HG02981 (cell line): ENCODE results near the gene STK24.

Source experiments
- ATAC-seq: cut with Tn5 transposase; IDR thresholded peaks from one replicate; pipeline ENCODE4 v1.9.1; 2021; ENCODE audit warnings: mild to moderate bottlenecking, moderate library complexity; ENCODE audit not compliant: unreplicated experiment

STK24 gene

GRCh38 chr13:98535501-98536354 is 41.2 kb downstream of the STK24 start:
- ATAC-seq = no peak

- ATAC-seq = no peak
Observed at GRCh38 chr13:98534821-98535220, 42.1 kb downstream of the STK24 start.

- ATAC-seq = no peak
Observed at GRCh38 chr13:98533912-98534311, 43.0 kb downstream of the STK24 start.

- no peak for ATAC-seq
Observed at GRCh38 chr13:98532254-98532653, 44.7 kb downstream of the STK24 start.

- no peak for ATAC-seq
Observed at GRCh38 chr13:98530217-98530616, 46.7 kb downstream of the STK24 start.

GRCh38 chr13:98529171-98529570 is 47.7 kb downstream of the STK24 start:
- ATAC-seq = no peak

GRCh38 chr13:98528663-98529064 is 48.2 kb downstream of the STK24 start:
- ATAC-seq = no peak

- ATAC-seq = no peak
Observed at GRCh38 chr13:98527526-98527925, 49.4 kb downstream of the STK24 start.

GRCh38 chr13:98526182-98526512 is 50.8 kb downstream of the STK24 start:
- no peak for ATAC-seq

GRCh38 chr13:98525456-98526181 is 51.3 kb downstream of the STK24 start:
- no peak for ATAC-seq

- no peak for ATAC-seq
Observed at GRCh38 chr13:98524793-98525192, 52.1 kb downstream of the STK24 start.

GRCh38 chr13:98524391-98524790 is 52.5 kb downstream of the STK24 start:
- ATAC-seq = no peak

- ATAC-seq = peak; percentile 37
Observed at GRCh38 chr13:98523455-98524102, 53.3 kb downstream of the STK24 start.

- ATAC-seq = no peak
Observed at GRCh38 chr13:98522371-98522770, 54.5 kb downstream of the STK24 start.

GRCh38 chr13:98521461-98522247 is 55.3 kb downstream of the STK24 start:
- ATAC-seq = no peak

- ATAC-seq = no peak
Observed at GRCh38 chr13:98520674-98521449, 56.0 kb downstream of the STK24 start.

GRCh38 chr13:98519976-98520375 is 56.9 kb downstream of the STK24 start:
- no peak for ATAC-seq

GRCh38 chr13:98517576-98518310 is 59.2 kb downstream of the STK24 start:
- ATAC-seq = peak; percentile 31

- peak; percentile 26 for ATAC-seq
Observed at GRCh38 chr13:98515818-98516465, 61.0 kb downstream of the STK24 start.
